Ishikawa (cell line): ENCODE data around the gene CCP110.

ENCODE experiments used
- CEBPB ChIP-seq: IDR thresholded peaks from 2 replicates; pipeline ENCODE4 v1.6.1; 2012
- CREB1 ChIP-seq: IDR thresholded peaks from 2 replicates; pipeline ENCODE4 v1.6.1; 2012; ENCODE audit warnings: low read depth
- EGR1 ChIP-seq: IDR thresholded peaks from 2 replicates; pipeline ENCODE4 v1.6.1; 2012
- EP300 ChIP-seq: IDR thresholded peaks from 2 replicates; pipeline ENCODE4 v1.6.1; 2012; ENCODE audit warnings: borderline replicate concordance
- FOXM1 ChIP-seq: IDR thresholded peaks from 2 replicates; pipeline ENCODE4 v1.6.1; 2012; ENCODE audit warnings: low read depth, borderline replicate concordance
- NFIC ChIP-seq: IDR thresholded peaks from 2 replicates; pipeline ENCODE4 v1.6.1; 2012
- RAD21 ChIP-seq: IDR thresholded peaks from 2 replicates; pipeline ENCODE4 v1.6.1; 2012; ENCODE audit warnings: low read depth
- TAF1 ChIP-seq: IDR thresholded peaks from 2 replicates; pipeline ENCODE4 v1.6.1; 2012; ENCODE audit warnings: low read depth, mild to moderate bottlenecking
- TCF12 ChIP-seq: IDR thresholded peaks from 2 replicates; pipeline ENCODE4 v1.6.1; 2012; ENCODE audit warnings: low read depth
- TEAD4 ChIP-seq: IDR thresholded peaks from 2 replicates; pipeline ENCODE4 v1.6.1; 2012
- YY1 ChIP-seq: IDR thresholded peaks from 2 replicates; pipeline ENCODE4 v1.6.1; 2012; ENCODE audit warnings: low read depth
- ZBTB7A ChIP-seq: IDR thresholded peaks from 2 replicates; pipeline ENCODE4 v1.6.1; 2012; ENCODE audit warnings: low read depth
- TF ChIP-seq, protein P1 (sequence below): IDR thresholded peaks from 2 replicates; pipeline ENCODE4 v1.6.1; 2012
- TF ChIP-seq, protein P2 (sequence below): IDR thresholded peaks from 2 replicates; pipeline ENCODE4 v1.6.1; 2012
- TF ChIP-seq, protein P3 (sequence below): IDR thresholded peaks from 2 replicates; pipeline ENCODE4 v1.6.1; 2012; ENCODE audit warnings: low read depth, mild to moderate bottlenecking

The CCP110 gene

DNA sequence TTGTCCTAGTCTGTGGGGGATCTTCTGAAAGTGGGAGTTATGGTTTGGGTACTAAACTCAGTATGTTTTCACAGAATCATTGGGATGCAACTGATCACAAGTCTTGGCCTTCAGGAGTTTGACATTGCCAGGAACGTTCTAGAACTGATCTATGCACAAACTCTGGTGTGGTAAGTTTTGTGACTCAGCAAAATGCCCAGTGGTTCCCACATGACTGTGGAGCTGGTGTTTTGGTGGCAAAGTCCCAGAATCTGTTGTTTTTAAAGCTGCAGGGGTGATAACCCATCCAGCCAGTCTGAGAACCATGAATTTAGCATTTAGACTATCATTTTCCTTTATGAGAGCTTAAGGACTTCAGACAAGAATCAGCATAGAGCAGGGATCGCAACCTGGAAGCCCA, 42.4 kb upstream of the CCP110 start:
- TF ChIP-seq ZBTB7A (no peak), NFIC (no peak), TEAD4 (no peak), EGR1 (no peak), RAD21 (no peak)
- TF ChIP-seq, protein P1, sequence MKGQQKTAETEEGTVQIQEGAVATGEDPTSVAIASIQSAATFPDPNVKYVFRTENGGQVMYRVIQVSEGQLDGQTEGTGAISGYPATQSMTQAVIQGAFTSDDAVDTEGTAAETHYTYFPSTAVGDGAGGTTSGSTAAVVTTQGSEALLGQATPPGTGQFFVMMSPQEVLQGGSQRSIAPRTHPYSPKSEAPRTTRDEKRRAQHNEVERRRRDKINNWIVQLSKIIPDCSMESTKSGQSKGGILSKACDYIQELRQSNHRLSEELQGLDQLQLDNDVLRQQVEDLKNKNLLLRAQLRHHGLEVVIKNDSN, result no peak

DNA sequence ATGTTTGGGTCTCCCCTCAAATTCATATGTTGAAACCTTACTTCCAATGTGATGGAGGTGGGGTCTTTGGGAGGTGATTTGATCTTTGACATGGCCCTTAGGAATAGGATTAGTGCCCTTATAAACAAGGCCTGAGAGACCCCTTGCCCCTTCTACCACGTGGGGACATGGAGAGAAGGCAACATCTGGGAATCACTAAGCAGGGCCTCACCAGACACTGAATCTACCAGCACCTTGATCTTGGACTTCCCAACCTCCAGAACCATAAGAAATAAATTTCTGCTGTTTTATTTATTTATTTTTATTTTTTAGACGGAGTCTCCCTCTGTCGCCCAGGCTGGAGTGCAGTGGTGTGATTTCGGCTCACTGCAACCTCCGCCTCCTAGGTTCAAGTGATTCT, 42.0 kb upstream of the CCP110 start:
- TF ChIP-seq EP300 (no peak), CEBPB (no peak), TAF1 (no peak), ZBTB7A (no peak), TEAD4 (no peak)
- TF ChIP-seq, protein P1, result no peak

DNA sequence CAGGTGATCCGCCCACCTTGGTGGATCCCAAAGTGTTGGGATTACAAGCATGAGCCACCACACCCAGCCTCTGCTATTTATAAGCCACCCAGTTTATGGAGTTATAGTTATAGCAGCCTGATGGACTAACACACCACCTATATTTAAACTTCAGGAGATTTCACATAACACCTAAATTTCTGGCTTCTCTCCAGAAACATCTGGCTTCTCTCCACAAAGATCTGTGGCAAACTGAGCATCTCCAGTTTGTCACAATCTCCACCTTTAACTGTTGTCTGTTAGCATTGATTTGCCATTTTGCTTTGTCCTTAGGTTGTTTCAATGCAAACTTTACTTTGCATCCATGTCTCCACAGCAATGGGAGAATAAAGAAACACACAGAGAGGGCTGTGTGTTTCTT, 41.5 kb upstream of the CCP110 start:
- no peak for TF ChIP-seq RAD21
- no peak for TF ChIP-seq FOXM1
- no peak for TF ChIP-seq YY1
- TF ChIP-seq NFIC, result no peak
- TF ChIP-seq, protein P2, sequence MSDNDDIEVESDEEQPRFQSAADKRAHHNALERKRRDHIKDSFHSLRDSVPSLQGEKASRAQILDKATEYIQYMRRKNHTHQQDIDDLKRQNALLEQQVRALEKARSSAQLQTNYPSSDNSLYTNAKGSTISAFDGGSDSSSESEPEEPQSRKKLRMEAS, result no peak
- TF ChIP-seq TAF1, result no peak

DNA sequence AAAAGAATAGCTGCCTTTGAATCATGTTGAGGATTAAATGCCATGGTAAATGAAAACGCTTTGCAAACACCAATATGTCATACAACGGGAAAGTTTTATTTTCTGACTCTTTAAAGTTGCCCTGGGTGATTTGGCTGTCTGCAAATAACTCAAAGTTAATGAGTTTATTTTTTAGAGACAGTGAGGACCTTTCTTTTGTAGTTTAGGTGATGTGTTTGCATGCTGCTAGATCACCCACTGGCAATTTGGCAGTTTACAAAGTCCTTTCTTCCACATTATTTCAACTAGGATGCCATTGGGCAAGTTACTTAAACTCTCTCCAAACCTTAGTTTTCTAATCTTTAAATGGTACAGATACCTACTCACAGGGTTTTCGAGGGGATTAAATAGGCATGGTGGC, 39.6 kb upstream of the CCP110 start:
- TF ChIP-seq RAD21 (no peak), NFIC (no peak), ZBTB7A (no peak), YY1 (no peak), FOXM1 (no peak), TEAD4 (no peak), EGR1 (no peak), TAF1 (no peak), TCF12 (no peak), CEBPB (no peak), CREB1 (no peak), EP300 (no peak)
- TF ChIP-seq, protein P3, sequence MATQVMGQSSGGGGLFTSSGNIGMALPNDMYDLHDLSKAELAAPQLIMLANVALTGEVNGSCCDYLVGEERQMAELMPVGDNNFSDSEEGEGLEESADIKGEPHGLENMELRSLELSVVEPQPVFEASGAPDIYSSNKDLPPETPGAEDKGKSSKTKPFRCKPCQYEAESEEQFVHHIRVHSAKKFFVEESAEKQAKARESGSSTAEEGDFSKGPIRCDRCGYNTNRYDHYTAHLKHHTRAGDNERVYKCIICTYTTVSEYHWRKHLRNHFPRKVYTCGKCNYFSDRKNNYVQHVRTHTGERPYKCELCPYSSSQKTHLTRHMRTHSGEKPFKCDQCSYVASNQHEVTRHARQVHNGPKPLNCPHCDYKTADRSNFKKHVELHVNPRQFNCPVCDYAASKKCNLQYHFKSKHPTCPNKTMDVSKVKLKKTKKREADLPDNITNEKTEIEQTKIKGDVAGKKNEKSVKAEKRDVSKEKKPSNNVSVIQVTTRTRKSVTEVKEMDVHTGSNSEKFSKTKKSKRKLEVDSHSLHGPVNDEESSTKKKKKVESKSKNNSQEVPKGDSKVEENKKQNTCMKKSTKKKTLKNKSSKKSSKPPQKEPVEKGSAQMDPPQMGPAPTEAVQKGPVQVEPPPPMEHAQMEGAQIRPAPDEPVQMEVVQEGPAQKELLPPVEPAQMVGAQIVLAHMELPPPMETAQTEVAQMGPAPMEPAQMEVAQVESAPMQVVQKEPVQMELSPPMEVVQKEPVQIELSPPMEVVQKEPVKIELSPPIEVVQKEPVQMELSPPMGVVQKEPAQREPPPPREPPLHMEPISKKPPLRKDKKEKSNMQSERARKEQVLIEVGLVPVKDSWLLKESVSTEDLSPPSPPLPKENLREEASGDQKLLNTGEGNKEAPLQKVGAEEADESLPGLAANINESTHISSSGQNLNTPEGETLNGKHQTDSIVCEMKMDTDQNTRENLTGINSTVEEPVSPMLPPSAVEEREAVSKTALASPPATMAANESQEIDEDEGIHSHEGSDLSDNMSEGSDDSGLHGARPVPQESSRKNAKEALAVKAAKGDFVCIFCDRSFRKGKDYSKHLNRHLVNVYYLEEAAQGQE, result no peak
- TF ChIP-seq, protein P2, result no peak
- TF ChIP-seq, protein P1, result no peak

DNA sequence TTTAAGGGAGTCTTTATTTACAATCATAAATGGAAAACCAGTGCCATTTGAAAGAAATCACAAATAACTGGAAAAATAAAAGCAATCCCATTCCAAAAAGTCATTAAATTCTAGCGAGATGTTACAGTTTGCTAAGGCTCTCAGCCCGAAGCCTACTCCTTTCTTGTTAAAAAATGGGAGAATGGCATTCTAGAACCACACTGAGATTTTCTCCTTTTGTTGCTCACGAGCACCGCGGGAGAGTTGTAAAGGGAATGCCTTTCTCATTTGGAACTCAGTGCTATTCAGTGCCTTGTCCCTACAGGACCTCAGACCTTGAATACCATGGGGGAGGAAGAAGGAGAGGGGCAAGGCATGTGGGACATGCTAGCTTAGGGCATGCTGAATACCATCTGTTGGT, 38.1 kb upstream of the CCP110 start:
- TF ChIP-seq TCF12, result no peak
- TF ChIP-seq ZBTB7A, result no peak
- no peak for TF ChIP-seq YY1
- no peak for TF ChIP-seq RAD21
- TF ChIP-seq TAF1, result no peak
- TF ChIP-seq TEAD4, result no peak
- TF ChIP-seq, protein P2, result no peak
- TF ChIP-seq FOXM1, result no peak
- no peak for TF ChIP-seq CEBPB
- TF ChIP-seq EGR1, result no peak
- no peak for TF ChIP-seq NFIC
- TF ChIP-seq CREB1, result no peak
- TF ChIP-seq, protein P3, result no peak

DNA sequence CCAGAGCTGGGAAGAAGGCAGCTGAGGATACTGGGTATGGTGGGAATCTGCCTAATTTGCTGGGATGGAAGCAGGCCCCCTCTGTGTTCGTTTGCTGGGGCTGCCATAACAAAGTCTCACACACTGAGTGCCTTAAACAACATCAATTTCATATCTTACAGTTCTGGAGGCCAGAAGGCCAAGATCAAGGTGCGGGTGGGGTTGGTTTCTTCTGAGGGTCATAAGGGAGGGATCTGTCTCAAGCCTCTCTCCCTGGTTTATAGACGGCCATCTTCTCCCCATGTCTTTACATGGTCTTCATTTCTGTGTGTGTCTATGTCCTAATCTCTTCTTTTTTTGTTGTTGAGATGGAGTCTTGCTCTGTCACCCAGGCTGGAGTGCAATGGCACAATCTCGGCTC, 37.7 kb upstream of the CCP110 start:
- TF ChIP-seq ZBTB7A, result no peak
- no peak for TF ChIP-seq TCF12
- TF ChIP-seq YY1, result no peak
- no peak for TF ChIP-seq EP300
- TF ChIP-seq, protein P2, result no peak
- no peak for TF ChIP-seq NFIC
